Stimulated activated CD8-positive, alpha-beta memory T cell treated with anti-CD3 and anti-CD28 coated beads, Interleukin-7, amount 100 ng/mL, for 48 hours (primary cell): ENCODE data around the gene CDHR5.

ENCODE experiments used
- DNase-seq, 2 donors: peaks; one replicate each; pipeline ENCODE4 v3.0.0-alpha.2; 2020; ENCODE audit warnings: low read depth in 1 of 2; ENCODE audit errors: extremely low read depth in 1 of 2

The CDHR5 gene

GRCh38 chr11:611001-611996 is 13.5 kb downstream of the CDHR5 start:
- DNase-seq: no peak

GRCh38 chr11:610146-610801 is 14.5 kb downstream of the CDHR5 start:
- no peak for DNase-seq

- DNase-seq: no peak
These were observed 15.4 kb downstream of the CDHR5 start for GRCh38 chr11:609341-609811.

- DNase-seq: no peak
These were observed 15.9 kb downstream of the CDHR5 start for GRCh38 chr11:608791-609251.

- no peak for DNase-seq
These were observed 16.6 kb downstream of the CDHR5 start for GRCh38 chr11:607971-608659.

GRCh38 chr11:607020-607780 is 17.6 kb downstream of the CDHR5 start:
- no peak for DNase-seq

GRCh38 chr11:606245-606644 is 18.5 kb downstream of the CDHR5 start:
- no peak for DNase-seq

GRCh38 chr11:605286-606129 is 19.2 kb downstream of the CDHR5 start:
- DNase-seq: no peak

- DNase-seq: no peak
These were observed 21.6 kb downstream of the CDHR5 start for GRCh38 chr11:603154-603553.

GRCh38 chr11:601573-602245 is 23.0 kb downstream of the CDHR5 start:
- DNase-seq: no peak

GRCh38 chr11:598005-598680 is 26.6 kb downstream of the CDHR5 start:
- no peak for DNase-seq

- no peak for DNase-seq
These were observed 27.5 kb downstream of the CDHR5 start for GRCh38 chr11:597166-597725.

GRCh38 chr11:596374-596773 is 28.4 kb downstream of the CDHR5 start:
- DNase-seq: no peak

- DNase-seq: no peak
These were observed 29.4 kb downstream of the CDHR5 start for GRCh38 chr11:595400-595799.

- no peak for DNase-seq
These were observed 31.4 kb downstream of the CDHR5 start for GRCh38 chr11:593347-593746.

- DNase-seq: no peak
These were observed 31.8 kb downstream of the CDHR5 start for GRCh38 chr11:592918-593317.

- no peak for DNase-seq
These were observed 32.3 kb downstream of the CDHR5 start for GRCh38 chr11:592501-592900.

- no peak for DNase-seq
These were observed 33.8 kb downstream of the CDHR5 start for GRCh38 chr11:590997-591396.
